NCI-H2196 (cell line): ENCODE measurements around the gene PARP11.

Experiments used
- DNase-seq: peaks from one replicate; lab custom pipeline; 2025; ENCODE audit not compliant: unreplicated experiment; lab: John Stamatoyannopoulos, UW

The PARP11 gene

DNA sequence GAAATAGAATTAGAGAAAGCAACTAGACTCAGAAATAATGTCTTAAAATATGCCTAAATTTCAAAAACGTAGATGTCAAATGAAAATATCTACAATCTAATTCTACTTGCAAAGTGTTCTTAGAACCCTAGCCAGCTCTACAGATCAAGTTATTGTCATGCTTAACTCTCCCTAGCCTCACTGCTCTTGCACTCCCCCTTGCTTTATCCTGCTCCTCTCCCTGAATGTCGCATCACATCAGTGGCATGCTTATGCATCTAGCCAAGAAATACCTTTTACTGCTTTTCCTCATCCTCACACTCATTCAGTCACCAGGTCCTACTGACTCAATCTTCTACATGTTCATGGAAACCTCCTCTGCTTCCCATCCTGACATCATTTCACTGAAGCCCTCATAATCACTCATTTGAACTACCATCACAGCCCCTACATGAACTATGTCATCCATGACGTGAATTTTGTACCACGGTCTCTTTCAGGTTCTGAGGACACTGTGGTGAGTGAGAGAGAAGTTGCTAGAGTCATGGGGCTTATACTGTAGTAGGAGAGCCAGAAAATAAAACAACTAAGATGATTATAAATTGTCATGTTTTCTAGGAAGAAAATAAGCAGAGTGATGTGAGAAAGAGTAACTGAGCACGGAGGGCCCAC is 97.7 kb downstream of the PARP11 start:
- DNase-seq = no peak

DNA sequence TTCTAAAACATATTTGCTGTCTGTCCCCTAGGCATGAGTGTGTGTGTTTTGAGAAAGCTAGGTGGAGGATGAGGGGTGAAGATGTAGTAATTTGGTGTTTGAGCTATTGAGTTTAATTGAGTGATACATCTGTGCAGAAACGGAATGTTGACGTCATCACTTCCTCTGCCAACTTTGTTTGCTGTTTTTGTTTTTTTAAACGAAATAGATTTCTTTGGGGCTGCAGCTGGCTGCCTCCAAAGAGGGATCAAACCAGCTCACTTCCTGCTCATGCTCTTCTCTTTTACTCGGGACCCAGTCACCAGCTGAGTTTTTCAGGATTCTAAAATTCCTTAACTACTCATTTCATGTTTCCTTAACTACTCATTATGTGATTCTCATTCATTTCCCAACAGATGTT is 100.8 kb downstream of the PARP11 start:
- no peak for DNase-seq

DNA sequence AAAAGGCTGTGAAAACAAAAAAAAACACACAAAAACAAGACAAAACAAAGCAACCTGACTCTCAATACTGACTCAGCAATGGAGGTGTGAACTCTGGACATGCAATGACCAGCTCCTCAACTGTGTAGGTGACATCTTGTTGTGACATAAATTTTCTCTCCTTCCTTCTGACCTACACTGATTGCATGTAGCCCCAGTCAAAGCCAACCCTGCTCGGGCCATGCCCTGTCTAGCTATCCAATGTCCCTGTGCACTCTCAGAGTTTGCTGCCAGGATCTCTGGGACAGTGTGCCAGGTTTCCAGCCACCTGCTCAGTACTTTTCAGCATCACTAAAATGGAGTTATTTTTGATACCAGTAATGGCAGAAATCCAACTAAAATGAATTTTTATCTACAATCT is 101.3 kb downstream of the PARP11 start:
- no peak for DNase-seq

GRCh38 chr12:3770891-3771290 is 102.3 kb downstream of the PARP11 start:
- no peak for DNase-seq

DNA sequence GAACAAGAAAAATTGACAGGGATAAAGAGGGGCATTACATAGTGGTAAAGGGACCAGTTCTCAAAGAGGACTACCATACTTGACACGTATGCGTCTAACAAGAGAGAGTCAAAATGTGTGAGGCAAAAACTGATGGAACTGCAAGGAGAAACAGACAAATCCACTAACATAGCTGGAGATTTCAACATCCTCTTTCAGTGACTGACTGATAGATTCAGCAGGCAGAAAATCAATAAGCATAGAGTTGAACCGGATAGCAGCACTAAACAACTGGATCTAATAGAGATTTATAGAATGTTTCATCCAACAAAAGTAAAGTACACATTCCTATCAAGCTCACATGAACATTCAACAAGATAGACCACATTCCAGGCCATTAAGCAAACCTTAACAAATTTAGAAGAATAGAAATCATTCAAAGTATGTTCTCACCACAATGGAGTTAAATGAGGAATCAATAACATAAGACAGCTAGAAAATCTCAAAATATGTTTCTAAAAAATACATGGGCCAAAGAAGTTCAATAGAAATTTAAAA is 104.2 kb downstream of the PARP11 start:
- no peak for DNase-seq

DNA sequence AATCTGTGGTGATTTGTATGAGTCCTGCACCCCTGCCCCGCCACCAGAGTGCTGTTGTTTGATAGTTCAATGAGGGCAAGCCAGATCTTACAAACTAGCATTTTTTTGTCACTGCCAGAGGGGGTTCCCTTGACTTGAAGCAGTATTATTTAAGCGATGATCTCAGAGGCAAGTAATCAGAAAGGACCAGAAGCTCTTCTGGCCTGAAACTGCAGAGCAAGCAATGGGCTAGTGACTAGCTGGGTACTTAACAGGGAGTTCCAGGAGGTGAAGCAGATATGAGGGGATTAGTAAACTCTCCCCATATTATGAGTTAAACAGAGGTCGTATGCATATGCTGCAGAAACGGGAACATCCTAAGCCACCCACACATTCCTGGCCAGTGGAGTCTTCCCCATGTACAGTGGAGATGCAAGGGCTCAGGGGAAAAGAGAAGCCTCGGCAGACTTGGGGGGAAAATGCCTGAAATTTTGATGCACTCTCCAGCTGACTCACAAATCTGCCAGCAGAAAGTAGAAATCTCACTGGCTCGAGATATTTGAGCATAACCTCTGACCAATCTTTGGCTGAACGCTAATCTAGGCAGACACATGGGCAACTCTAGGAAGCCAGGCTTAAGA is 112.0 kb downstream of the PARP11 start:
- no peak for DNase-seq

GRCh38 chr12:3759878-3760277 is 113.3 kb downstream of the PARP11 start:
- no peak for DNase-seq
